Retina (tissue), 1 donor: Measurements from ENCODE around the gene ADGRB2.
A peak's percentile ranks its signal among the peaks of the same experiment; 100 is the strongest.

Experiments
- DNase-seq: peaks from one replicate; pipeline ENCODE4 v3.0.0-alpha.2; 2016

ADGRB2 gene

DNA sequence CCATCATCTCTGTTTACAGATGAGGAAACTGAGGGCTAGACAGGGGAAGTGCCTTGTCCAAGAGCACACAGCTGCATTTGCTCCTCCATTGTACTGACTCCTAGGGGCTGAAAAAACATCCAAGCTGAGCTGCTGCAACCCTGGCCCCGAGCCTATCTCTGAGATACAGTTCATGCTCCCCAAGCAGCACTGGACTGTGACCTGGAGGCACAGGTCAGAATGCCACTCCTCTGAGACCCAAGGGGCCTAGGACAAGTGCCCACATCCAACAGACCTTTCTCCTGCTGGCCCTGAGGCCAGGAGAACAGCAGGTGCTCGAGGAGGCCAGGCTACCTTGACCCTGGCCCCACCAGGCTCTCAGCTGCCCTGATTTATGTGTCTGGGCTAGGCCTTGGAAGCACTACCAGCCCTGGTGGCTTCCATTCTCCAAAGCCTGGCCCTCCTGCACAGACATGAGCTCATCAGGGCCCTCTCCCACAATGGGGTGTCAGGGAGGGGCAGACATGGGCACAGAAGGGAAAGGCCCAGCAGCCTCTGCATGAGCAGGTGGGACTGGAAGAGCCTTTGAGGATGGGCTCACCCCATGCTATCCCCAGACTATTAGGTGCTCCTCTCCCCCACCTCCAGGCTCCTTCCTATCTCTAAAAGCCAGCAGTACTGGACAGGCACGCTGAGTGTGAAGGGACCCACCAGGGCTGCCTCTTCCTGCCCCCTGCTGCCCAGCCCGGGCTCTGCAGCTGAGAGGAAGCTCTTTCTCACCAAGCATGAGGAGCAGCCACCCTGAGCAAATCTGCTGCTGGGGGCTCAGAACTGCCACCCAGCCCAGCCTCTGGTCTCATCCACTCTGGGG is 18.8 kb downstream of the ADGRB2 start:
- peak; percentile 77 for DNase-seq

DNA sequence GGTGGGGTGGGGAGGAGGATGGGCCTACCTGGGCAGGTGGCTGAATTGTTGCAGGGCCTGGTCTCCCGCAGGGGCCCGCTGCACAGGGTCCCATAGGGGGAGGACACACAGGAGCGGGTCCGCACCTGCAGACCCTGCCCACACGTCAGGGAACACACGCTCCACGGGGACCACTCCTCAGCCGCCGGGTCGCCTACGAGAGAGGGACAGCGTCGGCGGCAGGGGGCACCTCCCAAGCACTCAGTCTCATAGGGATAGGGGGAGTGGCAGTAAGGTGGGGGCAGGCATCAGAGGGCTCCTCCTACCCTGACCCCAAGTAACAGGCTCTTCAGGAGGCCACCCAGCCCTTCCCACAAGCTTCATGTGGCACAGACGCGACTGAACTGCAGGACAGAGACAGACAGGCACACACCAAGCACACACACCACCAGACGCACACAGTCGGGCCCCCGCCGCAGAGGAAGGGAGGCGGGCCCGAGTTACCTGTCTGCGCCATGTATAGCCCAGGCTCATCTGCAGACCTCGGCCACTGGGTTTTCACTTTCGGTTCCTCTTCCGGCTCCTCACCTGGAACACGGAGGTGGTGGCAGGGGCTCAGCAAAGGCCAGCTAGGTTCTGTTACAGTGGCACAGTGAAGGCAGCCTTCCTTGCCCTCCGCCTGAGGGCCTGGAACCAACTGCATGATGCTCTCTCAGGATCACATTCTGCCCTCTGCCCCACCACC is 19.8 kb downstream of the ADGRB2 start:
- DNase-seq = no peak

DNA sequence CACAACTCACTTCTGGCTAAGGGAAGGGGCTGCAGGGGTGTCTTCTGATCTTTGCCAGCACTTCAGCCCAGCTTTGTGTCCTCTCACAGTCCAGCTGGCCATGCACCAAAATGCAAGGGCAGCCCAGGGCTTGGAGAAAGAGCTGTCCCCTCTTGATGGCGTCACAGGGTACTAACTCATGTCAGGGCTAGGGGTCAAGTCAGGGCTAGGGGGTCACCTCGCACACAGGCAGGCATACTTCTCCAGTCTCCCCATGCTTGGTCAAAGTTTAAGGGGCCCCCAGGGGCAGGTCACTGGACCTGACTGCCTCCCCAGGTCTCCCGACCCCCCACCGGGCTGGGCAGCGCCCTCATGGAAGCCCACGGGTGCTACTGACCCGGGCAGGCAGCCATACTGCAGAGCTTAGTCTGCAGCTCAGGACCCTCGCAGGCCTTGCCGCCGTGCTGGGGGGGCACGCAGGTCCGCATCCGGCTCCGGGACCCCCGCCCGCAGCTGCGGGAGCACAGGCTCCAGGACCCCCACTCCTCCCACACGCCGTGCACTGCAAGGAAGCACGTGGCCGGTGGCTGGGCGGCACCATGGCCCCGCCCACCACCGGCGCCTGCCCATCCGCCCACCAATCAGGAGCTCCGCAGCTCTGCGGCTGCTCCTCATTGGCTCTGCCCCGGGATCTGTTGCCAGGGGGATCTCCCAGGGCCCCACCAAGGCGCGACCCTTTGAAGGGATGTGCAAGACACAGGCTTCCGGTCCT is 21.5 kb downstream of the ADGRB2 start:
- no peak for DNase-seq

DNA sequence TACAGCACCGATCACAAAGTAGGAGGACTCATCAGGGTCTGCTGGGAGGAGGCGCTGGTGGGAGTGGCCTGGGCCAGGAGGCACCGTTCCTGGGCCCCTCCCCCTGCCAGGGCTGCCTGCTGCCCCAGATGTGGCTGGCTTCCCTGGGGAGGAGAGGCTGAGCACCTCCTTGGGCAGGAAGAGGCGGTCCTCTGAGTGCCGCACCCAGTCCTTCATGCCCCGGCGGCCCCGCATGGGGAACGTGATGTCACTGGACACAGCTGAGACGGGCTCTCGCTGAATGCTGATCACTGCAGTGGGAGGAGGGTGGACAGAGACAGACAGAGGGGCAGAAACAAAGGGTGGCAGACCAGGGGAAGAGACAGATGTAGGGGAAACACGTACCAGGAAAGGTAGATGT is 24.8 kb downstream of the ADGRB2 start:
- no peak for DNase-seq

DNA sequence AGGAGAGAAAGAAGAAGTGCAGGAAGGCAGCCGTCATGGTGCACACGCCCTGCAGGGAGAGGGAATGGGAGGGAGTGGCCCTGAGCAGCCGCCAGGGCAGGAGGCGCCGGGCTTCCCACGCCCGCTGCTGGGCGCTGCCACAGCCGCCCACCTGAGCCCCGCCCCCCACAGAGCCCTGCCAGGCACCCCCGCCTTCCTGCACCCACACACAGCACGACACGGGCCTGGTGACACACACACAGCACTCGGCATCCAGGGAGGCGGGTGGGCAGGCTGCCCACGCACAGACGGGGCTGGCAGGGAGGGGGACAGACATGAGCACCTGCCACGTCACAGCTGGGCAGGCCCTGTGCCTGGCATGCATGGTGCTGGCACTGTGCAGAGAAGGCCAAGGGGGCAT is 27.5 kb downstream of the ADGRB2 start:
- no peak for DNase-seq

DNA sequence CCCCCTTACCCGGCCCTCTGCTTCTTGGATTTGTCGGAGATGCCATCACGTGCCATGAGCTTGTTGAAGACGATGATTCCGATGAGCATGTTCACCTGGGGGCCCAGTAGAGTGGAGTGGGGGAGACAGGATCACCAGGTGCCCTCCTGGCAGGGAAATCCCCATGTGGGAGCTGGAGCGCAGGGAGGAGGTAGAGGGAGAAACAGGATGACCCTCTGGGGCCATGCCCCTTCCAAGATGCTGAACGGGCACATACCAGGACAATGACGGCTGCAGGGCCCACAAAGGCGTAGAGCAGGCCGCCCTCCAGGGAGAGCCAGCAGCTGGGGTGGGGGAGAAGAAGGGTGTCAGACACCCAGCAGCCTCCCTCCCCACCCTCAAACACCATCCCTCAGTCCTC is 28.6 kb downstream of the ADGRB2 start:
- no peak for DNase-seq

DNA sequence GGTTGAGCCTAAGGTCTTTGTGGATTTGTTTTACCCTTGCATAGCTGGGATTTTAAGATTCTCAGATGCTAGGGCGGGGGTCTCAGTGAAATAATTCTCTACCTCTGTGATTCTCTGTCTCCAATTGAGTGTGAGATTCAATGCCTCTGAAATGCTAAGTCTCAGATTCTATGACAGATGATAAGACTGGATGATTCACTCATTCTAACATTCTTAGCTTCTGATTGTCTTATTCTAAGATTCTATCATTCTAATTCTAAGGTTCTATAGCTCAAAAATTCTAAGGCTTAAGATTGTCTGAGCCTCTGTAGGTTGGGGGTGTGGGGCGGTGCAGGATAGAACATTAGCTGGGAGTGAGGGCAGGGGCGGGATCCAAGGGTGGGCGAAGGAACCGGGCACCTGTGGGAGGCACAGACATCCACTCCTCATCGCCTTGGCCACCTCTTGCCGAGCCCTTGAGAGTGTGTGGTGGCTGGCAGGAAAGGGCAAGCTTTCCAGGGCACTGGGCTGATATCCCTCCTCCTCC is 29.5 kb downstream of the ADGRB2 start:
- DNase-seq = no peak

DNA sequence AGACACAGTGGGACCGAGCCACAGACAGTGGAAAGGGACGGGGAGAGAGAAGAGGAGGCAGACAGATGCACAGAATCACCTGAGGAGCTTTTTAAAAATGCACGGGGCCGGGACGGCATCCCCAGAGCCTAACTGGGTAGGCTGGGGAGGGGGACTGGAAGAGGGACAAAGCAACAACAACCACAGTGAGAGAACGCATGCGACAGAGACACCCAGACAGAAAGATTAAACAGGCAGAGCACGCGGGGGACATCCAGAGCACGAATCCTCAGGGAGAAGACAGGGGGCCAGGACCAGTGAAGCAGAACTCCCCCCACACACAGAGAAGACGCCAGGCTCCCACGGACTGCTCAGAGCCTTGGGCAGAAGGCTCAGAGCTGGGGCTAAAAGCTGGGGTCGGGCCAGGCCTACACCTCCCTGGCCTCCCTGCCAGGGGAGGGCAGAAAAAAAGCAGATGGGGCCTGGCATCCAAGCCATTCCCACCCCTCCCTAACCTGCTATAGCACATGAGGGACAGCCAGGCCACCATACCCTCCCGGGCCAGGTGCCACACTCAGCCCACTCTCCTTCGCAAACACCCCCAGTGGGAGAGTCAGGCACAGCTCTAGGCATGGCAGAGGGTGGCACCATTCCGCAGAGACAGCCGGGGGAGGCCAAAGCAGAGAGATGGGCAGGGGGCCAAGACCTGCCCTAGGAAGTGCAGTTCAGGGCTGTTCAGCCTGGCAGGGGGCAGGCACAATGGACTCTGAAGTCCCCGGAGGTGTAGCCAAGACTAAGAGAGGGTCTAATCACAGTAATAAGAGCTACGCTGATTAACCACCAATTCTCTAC is 30.5 kb downstream of the ADGRB2 start:
- DNase-seq = no peak

DNA sequence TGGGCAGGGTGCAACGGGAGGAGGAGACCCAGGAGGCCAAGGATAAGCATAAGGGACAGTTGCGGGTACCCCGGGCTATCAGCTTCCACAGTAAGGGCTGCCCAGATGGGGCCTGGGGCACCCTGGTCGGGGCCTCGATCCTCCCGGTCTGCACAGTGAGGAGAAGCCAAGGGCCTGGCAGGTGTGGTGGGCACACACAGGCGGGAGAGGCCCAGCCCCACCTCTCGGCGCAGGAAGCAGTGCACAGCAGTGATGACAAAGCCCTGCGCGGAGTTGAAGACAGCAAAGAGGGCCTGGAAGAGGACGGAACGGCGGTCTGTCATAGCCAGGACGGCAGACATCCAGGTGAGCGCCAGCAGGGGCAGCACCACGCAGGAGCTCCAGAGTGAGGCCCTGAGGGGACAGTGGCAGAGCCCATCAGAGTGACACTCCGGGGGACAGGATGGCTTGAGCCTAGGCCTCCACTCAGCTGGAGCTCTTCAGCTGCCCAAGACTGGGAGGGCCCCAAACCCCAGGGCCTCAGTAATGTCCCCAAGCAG is 31.3 kb downstream of the ADGRB2 start:
- no peak for DNase-seq

DNA sequence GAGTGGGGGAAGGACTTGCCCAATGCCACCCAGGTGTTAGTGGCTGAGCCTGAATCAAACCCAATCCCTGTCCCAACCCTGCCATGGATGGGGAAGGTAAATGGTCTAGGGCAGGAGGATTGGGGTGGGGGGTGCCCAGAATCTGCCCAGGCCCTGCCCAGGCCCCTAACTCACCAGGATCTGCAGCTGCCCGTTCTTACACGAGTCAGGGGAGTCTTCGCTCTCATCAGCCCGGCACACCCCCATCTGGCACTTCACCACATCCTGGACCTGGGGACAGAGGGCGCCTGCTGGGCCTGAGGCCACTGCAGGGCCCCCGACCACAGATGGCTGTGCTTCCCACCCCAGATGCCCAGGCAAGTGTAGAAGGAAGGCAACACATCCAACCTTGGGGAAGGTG is 31.8 kb downstream of the ADGRB2 start:
- DNase-seq = no peak

DNA sequence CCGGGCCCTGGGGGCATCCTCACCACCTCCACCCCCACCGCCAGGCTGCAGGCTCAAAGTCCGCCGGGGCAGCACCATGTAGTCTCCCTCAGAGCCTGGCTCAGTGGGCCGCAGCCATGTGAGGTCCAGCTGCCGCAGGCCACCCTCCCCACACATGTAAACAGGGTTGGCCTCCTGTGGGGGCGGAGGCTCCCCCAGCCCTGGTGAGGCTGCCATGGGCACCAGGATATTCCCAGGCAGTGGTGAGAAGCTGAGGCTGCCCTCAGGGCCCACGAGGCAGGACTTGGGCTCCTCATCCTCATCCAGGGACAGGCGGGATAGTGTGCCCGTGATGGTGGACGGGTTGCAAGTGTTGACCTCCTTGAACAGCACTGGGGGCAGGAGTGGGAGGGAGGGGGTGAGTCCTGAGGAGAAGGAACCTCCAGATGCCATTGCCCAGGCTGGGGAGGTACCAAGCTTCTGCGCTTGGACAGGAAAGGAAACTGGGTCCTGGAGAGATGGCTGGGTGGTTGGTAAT is 33.0 kb downstream of the ADGRB2 start:
- no peak for DNase-seq

DNA sequence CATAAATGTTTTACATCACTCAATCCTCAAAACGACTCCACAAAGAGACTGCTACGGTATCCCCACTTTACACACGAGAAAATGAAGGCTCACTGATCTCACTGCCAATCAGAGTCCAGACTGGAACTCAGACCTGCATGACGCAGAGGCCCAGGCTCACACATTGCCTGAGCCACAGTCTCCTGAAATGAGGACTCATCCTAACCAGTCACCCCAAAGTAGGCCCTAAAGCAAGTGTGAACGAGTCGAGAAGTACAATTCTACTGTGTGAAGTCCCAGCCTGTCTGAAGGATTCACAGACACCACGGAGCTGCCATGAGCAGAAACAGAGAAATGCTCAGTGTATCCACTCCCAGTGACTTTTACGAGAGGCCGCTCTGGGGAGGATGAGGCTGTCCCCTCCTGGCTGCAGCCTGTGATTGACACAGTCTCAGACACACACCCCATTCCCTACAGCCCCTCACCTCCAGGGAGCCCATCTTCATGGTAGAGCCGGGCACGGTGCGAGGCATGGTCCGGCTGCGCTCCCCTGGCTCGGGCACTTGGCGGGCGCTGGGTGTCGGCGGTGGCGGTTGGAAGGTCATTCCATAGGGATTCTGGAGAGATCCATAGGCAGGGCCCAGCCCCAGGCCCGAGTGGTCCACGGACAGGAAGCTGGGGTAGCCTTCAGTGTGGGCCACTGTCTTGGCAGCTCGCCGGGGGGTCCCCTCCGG is 33.6 kb downstream of the ADGRB2 start:
- DNase-seq = no peak

DNA sequence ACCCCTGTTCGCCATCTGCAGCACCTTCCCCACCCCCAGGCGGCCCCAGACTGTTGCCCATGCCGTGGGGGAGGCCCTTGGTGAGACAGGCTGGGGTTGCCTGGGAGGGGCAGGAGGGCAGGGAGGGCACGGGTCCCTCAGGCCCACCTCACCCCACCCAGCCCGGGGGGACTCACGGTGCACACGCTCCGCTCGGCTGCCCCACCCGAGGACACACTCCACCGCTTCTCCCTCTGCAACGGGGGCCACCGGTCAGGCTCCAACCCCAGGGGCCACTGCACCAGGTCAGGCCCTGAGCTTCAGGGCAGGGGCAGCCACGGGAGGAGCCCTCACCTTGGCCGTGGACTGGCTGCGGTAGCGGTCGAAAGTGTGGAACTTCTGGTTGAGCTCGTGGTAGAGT is 36.3 kb downstream of the ADGRB2 start:
- no peak for DNase-seq

DNA sequence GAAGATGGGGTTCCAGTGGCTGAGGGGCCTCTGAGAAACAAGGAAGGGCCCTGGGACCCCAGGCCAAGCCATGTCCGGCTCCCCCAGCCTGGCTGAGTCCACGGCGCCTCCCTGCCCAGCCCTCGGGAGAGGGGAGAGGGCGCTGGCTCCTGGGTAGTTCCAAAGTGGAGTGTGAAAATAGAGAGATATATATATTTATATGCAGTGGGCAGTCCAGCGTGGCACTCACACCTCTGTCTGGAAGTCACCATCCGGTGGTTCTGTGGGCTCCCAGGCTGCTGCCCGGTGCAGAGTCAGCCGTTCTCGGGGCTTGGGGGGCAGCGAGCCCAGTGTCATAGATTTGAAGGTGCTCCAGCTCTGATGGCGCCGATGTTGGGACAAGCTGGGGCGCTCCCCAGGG is 36.9 kb downstream of the ADGRB2 start:
- no peak for DNase-seq

DNA sequence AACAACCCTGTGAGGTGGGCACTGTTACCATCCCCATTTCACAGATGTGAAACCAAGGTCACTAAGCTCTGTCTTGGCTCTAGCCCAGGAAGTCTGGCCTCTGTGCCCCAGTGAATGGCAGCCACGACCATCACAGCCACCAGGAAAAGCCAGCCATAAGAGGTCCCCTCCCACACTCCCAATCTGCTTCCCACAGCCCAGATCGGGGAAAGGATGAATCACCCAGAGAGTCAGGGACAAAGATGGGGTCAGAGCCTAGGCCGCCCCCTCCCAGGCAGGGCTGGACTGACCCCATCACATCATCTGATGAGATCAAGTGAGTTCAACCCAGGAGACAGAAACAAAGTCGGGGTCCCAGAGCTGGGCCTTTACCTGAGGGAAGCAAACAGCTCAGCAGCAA is 37.4 kb downstream of the ADGRB2 start:
- no peak for DNase-seq

DNA sequence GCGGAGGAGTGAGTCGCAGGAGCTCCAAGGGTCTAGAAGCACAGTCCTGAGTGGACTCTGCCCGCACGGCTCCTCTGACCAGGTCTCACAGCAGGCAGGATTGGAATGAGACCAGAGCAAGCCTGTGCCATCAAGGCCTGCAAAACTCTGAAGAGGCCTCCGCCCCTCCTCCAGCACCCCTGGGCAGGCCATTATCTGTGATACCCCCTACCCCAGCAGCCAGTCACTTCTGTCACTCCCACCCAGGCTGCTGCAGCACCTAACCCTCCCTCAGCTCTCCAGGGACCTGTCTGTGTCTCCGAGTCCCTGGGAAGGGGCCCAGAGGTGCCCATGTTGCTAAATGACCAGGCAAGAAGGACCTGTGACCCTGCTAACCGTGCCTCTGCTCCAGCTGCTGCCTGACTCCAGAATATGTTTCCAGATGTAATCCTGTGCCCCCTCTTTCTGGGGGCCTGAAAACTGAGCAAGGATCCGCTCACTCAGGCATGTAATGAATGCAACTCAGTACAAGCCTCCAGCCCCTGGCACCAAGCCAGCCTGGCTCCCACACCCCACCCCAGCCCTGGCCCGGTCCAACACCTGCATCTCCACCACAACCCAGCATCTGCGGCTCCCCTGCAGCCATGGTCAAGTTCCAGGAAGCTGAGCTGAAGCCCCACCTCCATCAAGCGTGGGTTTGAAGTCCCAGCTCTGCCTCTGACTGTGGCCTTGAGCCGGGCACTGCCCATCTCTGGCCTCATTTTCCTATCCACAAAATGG is 38.2 kb downstream of the ADGRB2 start:
- DNase-seq = no peak

DNA sequence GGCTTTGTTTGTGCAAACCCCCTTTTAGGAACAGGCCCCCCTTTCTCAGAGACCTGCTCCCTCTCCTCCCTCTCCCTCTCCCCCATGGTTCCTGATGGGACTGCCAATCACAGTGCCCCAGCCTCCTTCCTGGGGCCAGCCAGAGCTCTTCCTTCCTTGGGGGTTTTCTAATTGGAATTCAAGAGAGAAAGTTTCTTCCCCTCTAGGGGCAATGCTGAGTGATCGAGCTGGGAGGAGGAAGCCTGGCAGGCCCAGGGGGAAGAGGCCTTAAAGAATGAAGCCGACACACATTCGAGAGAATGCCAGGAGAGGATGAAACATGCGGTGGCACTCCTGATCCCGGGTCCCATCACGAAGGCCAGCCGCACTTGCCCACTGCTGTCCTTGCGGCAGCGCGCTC is 39.0 kb downstream of the ADGRB2 start:
- no peak for DNase-seq

DNA sequence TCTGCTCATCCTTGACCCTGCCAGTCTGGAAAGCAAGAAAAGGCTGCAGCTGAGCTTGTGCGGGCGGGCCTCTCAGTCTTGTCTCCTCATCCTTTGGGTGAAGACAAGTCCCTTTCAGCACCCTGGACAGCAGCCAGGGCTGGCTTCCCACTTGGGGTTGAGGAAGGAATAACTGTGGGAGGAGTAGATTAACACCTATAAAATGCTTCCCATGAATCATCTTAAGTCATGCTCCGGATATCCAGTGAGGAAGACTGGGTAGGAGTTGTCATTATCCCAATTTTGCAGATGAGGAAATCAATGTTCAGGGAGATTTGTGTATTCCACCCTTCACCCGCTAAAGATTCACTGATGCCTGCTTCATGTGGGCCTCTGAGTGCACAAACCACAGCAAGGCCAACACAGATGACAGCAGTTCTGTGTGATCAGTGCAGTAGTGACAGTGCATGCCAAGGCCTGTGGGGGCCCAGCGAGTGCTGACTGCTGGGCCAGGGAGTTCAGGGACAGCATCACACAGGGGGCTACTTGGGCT is 40.2 kb downstream of the ADGRB2 start:
- DNase-seq = peak; percentile 53

DNA sequence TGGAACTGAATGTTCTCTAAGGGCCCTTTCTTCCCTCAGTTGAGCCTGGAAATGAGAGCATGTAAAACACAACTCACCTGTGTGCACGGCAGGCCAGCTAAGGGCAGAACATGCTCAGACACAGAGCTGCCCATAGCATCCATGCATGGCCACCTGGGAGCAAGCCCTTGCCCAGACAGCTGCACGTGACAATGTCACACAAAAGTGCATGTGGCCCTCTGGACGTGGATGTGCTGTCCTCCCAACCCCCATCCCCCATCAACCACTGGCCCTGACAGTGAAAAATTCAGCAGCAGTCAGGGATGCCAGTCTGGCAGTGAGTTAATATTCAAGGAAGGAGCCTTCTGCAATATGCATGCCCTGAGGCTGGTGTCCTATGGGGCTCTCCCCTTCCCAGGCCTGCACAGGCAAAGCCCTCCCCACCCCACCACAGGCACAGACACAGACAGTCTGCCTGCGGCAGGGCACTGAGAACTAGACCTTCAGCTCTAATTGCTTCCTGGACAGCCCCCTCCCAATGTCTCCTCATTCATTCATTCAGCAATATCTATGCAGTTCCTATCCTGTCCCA is 45.7 kb downstream of the ADGRB2 start:
- DNase-seq = no peak

DNA sequence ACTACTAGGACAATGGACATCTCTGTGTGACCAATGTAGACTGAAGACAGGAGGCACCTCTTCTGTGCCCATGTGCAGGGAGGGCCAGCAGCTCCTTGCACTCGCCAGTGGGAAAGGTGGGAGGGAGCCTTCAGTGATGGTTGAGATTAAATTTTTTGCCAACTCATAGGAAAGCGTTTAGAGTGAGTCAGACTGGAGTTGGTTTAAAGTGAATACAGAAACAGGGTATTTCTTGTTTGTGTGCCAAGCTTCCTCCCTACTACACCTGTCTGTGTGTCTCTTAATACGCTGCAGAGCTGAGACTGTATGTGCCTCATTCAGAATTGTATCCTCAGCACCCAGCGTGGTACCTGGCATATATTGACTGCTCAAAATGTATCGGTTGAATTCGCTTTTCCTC is 46.8 kb downstream of the ADGRB2 start:
- no peak for DNase-seq
